HG02678 (cell line): ENCODE results near the gene TNFRSF19.
"Not testable (repeated sequence)": the region's sequence is repeated elsewhere in the genome, so short reads cannot be mapped to it uniquely, and the experiment has no call there.

Source experiments
- ATAC-seq: cut with Tn5 transposase; IDR thresholded peaks from one replicate; pipeline ENCODE4 v1.9.1; 2021; ENCODE audit warnings: mild to moderate bottlenecking, moderate library complexity; ENCODE audit not compliant: unreplicated experiment

The TNFRSF19 gene

GRCh38 chr13:23570099-23570920 lies at the start of gene TNFRSF19:
Gene TNFRSF19 (plus strand): TSS chr13:23570412. CDS start chr13:23590184, 19,772 bp downstream.
- ATAC-seq: no peak

GRCh38 chr13:23529926-23530325 lies 40.3 kb upstream of the TNFRSF19 start:
- ATAC-seq: not testable (repeated sequence)

GRCh38 chr13:23531446-23531845 lies 38.8 kb upstream of the TNFRSF19 start:
- no peak for ATAC-seq

GRCh38 chr13:23534090-23534489 lies 36.1 kb upstream of the TNFRSF19 start:
- ATAC-seq: no peak

GRCh38 chr13:23541221-23541824 lies 28.9 kb upstream of the TNFRSF19 start:
- no peak for ATAC-seq

GRCh38 chr13:23544668-23545067 lies 25.5 kb upstream of the TNFRSF19 start:
- ATAC-seq: no peak

GRCh38 chr13:23547000-23547590 lies 23.1 kb upstream of the TNFRSF19 start:
- ATAC-seq: no peak

GRCh38 chr13:23549724-23550123 lies 20.5 kb upstream of the TNFRSF19 start:
- ATAC-seq: no peak

- ATAC-seq: no peak
Observed at GRCh38 chr13:23550163-23550562, 20.0 kb upstream of the TNFRSF19 start.

- ATAC-seq: no peak
Observed at GRCh38 chr13:23551213-23552008, 18.8 kb upstream of the TNFRSF19 start.

- no peak for ATAC-seq
Observed at GRCh38 chr13:23552171-23552570, 18.0 kb upstream of the TNFRSF19 start.

- no peak for ATAC-seq
Observed at GRCh38 chr13:23552661-23553060, 17.6 kb upstream of the TNFRSF19 start.

GRCh38 chr13:23554000-23554399 lies 16.2 kb upstream of the TNFRSF19 start:
- no peak for ATAC-seq

- no peak for ATAC-seq
Observed at GRCh38 chr13:23557043-23557442, 13.2 kb upstream of the TNFRSF19 start.

GRCh38 chr13:23557733-23558132 lies 12.5 kb upstream of the TNFRSF19 start:
- no peak for ATAC-seq

GRCh38 chr13:23558675-23559536 lies 11.3 kb upstream of the TNFRSF19 start:
- ATAC-seq: no peak

- ATAC-seq: no peak
Observed at GRCh38 chr13:23560571-23561089, 9.6 kb upstream of the TNFRSF19 start.

- no peak for ATAC-seq
Observed at GRCh38 chr13:23561261-23561660, 9.0 kb upstream of the TNFRSF19 start.

GRCh38 chr13:23563085-23563845 lies 6.9 kb upstream of the TNFRSF19 start:
- ATAC-seq: no peak
